ENCODE measurements around the gene DTX3.
"Not testable (repeated sequence)": the region's sequence is repeated elsewhere in the genome, so short reads cannot be mapped to it uniquely, and the experiment has no call there.

The DTX3 gene

DNA sequence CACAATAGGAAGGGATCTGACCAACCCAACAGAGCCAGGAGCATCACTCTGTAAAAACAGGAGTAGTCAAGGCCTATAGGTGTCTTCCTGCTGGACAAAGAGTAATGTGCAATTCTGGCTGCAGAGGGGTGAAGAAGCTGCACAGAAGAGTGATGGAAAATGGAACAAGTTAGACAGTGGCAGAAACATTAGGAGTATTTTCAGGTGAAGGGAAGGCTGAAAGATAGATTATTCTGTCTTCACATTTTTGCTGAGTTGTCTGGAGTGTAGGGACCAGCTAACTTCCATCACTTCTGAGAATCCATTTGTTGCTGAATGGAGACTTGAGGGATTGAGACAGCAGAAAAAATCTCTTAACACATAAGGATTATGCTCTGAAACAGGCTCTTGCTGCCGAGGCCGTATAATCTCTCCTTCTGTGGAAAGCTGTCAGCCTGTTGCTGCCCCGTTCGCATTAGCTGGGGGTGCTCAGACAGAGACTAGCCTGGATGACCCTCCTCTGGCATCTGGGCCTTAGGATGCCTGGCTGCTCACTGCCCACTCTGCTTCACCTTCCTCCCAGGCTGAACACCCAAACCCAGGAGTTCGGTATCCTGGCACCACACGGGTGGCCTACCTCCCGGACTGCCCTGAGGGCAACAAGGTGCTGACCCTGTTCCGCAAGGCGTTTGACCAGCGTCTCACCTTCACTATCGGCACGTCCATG lies 3.5 kb downstream of the DTX3 start:
- DNase-seq: no peak

DNA sequence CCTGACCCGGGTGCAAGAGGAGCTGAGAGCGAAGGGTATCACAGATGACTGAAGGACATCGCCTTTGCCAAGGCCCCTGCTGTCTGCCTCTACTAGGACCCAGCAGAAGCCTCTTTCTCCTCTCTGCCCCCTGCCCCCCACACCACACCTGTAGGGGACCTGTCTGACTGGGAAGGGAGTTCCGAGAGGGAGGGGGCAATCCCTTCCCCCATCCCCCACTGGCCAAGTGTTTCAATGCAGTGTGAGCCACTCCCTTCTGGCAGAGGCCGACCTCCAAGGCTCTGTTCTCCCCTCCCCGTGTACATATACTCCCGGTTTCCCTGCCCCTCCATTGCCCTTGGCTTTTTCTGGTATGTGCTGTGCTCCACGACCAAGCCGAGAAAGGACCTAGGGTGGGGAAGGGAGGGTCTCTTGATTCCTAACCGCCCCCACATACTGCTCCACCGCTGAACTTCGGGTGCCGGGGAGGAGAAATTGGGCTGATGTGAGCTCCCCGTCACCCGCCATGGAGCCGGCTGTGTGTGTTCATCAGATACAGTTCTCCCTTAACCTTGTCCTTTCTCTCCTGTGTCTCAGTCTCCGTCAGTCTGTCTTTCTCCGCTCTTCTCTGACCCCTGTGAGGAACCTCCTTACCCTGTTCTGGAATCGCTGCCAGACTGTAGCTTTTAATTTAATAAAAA lies 4.6 kb downstream of the DTX3 start:
- no peak for DNase-seq

DNA sequence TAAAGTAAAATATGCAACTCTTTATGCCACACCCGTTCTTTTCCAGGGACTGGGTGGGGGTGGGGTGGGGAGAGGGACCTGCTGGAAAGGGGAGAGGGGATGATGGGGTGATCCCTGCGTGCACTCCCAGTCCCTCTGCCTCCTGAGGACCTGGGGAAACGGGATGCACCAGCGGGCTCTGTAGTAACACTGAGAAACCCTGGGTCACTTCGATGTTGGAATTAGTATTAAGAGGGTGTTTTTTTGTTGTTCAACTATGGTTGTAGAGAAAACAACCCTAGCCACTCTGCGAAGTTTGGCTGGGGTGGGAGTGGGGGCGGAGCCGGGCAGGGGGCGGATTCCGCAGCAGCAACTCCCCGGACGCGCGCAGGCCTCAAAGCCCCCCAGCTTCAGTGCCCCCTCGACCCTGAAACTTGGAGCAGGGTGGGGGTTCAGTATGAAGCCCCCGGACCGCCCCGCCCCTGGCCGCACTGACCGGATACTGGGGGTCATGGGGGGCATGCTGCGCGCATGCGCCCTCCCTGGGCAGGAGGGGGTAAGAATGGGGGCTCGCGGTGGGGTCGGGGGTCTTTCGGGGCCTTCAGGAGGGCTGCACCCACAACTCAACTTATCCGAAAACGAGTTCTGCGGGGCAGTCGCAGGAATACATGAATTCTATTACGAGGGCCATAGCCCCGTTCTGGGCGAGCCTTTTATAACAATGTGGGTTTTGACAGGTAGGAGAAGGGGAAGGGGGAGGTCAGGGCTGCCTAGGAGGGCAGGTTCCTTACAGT lies 5.3 kb downstream of the DTX3 start:
- DNase-seq: no peak

DNA sequence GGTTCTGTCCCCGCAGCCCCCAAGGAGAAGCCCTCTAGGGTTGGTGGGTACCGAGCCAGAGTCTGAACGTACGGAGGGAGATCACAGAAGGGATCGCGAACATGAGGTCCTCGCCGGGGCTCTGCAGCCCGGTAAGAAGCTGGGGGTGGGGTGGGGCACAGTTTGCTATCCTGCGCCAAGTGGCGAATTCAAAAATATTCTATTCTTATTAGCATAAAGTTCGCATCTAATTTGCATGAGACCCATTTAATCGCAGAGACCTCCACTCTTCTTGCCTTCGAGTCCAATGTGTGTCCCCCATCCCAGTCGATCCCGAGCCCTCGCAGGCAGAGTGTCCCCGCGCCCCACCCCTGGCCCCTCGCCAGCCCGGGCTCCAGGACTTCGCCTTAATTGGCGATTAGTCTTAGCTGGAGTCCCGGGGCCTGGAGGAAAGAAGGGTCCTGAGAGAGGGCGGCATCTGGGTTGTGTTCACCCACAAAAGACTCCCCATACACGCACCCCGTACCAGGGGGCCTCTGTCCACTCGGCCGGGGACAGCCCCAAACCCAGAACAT lies 6.0 kb downstream of the DTX3 start:
- no peak for DNase-seq

DNA sequence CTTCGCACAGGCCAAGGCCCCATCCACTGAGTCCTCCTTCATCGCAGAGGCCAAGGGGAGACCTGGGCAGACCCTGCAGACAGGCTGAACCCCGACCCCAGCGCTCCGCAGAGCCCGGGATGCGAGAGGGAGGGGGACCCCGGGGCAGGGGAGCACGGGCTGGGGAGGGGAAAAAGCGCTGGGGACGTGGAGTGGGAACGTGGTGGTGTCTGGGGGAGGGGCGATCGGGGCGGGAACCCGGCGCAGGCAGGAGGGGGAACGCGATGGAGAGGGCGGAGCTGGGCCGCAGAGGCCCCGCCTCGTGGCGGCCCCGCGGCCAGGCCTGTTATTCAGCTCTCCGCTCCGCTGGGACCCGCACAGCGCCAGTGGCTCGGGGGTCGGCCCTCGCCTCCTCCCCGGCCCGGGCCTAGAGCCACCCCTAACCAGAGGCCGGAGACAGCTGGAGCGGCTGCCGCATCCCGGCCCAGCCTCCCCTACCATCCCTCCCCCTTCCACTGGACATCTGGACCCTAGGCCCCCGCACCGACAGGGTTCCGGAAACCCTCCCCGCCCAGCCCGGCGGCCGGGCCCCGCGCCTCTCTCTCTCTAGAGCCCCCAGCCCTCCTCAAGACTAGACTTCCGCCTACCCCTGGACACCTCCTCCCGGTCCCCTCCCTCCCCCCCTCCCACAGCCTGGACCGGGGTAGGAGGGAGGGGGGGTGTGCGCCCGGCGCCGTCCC lies 6.6 kb downstream of the DTX3 start, which contains the start of gene ARHGEF25:
Gene ARHGEF25 (plus strand): TSS at position 328 of the 719 bp plus-strand sequence. CDS start 460 bp downstream, outside the sequence.
- DNase-seq: peak; percentile 91

DNA sequence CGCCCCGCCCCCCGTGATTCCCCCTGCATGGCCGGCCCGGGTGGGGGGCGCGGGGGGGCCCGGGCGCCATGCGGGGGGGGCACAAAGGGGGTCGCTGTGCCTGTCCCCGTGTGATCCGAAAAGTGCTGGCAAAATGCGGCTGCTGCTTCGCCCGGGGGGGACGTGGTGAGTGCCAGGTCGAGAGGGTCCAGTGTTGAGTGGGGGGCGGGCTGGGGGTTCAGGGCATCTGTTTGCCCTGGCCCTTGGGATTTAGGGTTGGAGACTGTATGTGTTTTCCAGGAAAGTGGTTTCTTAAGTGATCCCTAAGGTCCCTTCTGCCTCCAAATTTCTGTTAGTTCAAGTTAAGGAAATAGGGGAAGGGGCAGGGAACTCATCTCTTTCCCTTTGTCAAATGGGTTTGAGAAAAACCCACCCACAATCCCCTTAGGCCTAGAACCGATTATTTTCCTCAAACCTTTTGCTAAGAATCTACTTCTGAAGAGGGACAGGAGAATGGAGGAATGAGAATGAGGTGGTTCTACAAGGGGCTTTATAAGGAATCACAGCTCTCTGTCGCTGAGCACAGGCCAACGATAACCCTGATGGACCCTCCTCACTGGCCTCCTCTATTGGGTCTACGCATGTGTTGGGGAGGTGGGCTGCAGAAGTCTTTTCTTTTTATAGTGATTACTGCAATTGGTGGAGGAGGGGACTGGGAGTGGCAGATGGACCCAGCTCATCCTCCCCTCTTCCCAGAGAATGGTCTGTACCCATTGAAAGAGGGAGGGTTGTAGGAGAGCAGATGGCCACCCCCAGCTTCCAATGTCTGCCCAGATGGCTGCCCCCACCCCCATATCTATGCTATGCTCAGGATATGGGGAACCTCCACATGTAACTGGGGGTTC lies 7.4 kb downstream of the DTX3 start:
- DNase-seq: no peak

DNA sequence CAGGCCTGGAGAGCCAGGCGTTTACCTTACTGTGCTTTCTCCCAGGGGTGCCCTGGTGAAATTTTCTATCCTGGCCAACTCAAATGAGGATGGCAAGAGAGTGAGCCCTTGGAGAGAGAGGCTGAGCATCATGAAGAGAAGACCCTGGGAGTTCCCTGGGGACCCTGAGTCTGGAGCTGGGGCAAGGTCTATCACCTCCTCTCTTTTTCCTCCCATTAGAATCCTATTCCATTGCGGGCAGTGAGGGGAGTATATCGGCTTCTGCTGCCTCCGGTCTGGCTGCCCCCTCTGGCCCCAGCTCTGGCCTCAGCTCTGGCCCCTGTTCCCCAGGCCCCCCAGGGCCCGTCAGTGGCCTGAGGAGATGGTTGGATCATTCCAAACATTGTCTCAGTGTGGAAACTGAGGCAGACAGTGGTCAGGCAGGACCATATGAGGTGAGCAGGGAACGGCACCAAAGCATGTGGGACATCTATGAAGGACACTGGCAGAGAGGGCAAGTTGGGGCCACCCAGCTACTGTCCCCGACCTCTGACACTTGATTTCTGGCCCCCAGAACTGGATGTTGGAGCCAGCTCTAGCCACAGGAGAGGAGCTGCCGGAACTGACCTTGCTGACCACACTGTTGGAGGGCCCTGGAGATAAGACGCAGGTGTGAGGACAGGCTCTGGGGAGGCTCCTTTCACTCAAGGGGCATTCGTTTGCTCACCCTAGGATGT lies 8.2 kb downstream of the DTX3 start:
- no peak for DNase-seq

DNA sequence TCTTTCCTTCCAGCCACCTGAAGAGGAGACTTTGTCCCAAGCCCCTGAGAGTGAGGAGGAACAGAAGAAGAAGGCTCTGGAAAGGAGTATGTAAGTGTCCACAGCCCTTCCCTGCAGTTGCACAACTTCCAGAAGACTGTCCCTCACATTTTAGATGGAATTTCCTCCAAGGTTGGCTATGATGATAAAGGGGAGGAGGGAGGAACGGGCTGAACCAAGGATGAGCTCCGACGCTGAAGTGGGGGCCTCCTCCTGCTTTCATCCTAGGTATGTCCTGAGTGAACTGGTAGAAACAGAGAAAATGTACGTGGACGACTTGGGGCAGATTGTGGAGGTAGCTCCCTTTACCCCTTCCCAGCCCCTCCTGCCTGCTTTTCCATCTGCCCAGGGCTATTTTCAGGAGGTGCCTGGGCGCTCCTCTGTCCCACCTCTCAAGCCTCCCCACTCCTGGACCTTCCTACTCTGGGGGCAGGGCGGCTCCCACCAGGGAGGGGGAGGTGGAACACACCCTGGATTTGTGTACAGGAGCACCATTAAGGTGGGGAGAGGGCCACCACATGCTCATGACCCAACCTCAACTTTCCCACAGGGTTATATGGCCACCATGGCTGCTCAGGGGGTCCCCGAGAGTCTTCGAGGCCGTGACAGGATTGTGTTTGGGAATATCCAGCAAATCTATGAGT lies 8.9 kb downstream of the DTX3 start:
- DNase-seq: no peak

DNA sequence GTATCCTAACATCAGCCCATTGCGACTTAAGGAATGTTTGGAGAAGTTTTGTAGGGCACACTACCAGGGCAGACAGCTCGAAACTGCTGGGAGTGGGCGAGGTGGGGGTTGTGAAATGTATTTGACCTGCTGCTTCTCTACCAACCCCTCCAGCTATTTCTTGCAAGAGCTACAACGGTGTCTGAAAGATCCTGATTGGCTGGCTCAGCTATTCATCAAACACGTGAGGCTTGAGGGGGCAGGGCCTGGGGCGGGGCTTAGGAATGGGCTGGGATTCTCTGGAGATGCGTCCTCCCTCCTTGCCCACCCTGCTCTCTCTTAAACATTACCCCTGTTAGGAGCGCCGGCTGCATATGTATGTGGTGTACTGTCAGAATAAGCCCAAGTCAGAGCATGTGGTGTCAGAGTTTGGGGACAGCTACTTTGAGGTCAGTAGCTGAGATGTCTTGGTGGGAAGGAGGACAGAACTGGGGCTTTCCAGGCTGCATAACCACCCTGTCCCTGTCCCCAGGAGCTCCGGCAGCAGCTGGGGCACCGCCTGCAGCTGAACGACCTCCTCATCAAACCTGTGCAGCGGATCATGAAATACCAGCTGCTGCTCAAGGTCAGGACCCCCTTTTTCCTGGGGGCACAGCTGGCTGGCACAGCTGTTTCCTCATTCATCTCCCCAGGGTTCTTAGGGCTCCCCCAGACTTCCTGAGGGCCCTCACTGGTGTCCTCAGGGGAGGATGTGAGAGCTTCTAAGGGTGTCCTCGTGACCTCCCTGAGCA lies 9.7 kb downstream of the DTX3 start:
- DNase-seq: no peak

DNA sequence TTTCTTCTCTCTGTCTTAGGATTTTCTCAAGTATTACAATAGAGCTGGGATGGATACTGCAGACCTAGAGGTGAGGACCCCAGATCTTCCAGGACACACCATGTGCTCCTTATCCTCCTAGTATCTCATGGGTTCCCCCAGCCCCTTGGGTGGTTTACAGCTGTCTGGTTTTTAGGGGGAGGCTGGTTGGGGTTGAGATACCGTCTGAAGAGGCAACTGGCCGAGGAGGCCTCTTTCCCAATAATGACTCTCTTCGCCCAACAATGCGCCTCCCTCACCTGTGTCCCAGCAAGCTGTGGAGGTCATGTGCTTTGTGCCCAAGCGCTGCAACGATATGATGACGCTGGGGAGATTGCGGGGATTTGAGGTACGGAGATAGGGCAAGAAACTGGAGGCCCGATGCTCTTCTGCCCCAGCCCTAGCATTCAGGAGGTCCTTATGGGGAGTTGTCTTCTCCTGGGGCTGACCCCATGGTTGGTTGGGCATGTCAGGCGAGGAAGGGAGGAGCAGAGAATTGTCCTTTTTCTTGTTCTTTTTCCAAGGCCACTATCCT lies 10.4 kb downstream of the DTX3 start:
- no peak for DNase-seq

DNA sequence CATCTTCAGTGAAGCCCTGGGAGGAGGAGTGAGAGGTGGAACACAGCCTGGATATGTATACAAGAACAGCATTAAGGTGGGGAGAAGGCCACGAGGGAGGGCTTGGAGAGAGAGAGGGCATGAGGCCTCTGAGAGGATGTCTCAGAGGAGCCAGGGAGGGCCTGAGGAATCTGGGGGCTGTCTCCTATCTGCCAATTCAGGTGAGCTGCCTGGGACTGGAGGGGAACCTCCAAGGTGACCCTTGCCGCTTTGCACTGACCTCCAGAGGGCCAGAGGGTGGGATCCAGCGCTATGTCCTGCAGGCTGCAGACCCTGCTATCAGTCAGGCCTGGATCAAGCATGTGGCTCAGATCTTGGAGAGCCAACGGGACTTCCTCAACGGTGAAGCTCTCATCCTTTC lies 11.0 kb downstream of the DTX3 start:
- DNase-seq: no peak

DNA sequence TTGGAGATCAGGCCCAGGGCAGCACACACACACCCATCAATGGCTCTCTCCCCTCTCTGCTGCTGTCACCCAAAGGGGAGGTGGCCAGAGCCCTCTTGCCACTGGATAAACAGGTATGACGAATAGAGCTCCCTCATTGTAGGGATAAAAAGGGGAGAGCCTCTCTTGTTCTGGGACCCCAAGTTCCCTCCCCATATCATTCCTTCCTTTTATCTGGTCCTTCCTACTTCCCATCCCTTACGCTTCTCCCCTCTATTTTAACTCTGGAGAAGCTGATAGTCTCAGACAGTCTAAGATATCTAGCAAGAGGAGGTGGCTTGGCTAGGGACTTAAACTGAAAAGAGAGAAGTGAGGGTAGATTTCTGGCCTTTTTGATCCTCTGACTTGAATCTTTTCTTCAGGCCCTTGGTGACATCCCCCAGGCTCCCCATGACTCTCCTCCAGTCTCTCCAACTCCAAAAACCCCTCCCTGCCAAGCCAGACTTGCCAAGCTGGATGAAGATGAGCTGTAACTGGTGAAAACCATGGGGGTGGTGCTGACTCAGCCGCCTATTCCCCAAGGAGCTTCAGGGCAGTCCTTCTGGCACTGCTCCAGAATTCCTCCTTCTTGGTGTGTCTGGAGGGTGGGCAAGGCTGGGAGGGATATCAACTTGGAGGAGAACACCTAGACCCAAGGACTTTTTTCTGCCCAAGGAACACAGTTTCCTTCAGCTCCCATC lies 11.9 kb downstream of the DTX3 start:
- peak; percentile 86 for DNase-seq

DNA sequence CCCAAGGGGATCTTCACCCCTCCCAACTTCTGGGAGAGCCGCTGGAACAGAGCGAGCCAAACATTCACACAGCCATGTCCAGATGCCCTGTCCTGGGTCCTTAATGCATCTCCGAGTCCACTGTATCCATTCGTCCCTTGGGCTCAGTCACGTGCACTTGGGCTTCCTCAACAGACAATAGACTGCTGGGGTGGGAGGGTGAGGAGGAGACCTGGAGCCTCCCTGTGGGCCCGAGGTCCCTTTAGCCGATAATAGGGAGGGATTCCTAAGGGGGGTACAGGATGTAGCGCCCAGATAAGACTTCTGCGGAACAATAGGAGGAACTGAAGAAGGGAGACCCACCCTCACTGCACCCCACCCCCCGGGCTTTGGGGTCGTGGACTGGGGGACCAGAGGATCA lies 13.3 kb downstream of the DTX3 start:
- DNase-seq: no peak

DNA sequence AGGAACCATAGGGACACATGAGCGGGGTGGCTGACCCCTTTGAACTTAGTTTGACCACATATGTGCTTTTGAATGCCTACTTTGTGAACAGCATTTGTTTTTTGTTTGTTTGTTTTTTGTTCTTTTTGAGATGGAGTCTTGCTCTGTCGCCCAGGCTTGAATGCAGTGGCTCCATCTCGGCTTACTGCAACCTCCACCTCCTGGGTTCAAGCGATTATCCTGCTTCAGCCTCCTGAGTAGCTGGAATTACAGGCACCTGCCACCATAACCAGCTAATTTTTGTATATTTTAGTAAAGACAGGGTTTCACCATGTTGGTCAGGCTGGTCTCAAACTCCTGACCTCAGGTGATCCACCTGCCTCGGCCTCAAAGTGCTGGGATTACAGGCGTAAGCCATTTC lies 13.8 kb downstream of the DTX3 start:
- not testable (repeated sequence) for DNase-seq

DNA sequence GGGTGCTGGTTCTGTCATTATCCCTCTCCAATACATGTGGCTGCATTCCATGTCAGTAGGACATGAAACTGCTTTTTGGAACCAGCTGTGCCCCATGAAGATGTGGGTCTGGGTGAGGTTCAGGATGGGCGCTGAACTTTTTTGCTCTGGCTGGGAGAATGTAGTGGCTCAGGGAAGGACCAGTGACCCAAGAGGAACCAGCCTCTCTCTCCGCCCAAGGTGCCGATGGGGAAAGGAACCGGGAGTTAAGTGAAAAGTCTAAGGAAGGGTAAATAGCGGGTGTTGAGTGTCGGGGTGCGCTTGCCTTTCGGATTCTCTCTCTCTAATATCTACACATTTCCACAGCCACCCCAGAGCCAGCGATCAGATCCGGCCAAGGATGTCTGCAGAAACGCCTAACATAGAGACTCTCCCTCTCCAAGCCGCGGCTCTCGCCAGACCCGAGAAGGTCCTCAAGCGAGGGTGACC lies 14.4 kb downstream of the DTX3 start:
- DNase-seq: no peak

DNA sequence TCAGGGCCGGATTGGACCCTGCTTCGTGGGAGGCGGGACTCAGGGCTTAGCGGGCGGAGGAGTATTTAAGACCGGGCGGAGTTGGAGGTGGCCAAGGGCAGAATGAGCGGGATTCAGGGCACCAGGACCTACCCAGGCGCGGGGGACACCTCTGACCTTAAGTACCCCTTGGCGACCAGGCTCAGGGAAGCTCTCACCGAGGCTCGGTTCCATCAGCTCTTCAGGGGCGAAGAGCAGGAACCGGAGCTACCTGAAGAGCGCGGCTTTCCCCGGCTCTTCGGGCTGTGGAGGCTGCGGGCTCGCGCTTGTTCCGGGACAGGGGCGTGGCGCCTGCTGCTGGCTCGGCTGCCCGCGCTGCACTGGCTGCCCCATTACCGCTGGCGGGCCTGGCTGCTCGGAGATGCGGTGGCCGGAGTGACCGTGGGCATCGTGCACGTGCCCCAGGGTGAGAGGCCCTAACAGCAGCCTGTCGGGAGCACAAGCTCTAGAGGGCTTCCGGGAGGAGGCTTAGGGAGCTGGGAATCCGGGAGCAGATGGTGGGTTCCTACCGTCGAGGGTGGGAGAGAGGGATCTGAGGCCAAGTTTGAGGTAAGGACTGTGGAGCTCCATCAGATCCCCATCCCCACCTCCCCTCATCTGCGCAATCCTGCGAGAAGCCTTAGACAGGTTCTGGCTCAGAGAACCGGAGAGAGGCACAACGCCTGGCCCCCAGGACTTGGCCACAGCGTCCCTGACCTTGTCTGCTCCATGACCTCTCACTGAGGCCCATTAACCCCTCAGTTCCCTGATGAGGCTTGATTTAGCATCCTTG lies 15.0 kb downstream of the DTX3 start:
- no peak for DNase-seq

DNA sequence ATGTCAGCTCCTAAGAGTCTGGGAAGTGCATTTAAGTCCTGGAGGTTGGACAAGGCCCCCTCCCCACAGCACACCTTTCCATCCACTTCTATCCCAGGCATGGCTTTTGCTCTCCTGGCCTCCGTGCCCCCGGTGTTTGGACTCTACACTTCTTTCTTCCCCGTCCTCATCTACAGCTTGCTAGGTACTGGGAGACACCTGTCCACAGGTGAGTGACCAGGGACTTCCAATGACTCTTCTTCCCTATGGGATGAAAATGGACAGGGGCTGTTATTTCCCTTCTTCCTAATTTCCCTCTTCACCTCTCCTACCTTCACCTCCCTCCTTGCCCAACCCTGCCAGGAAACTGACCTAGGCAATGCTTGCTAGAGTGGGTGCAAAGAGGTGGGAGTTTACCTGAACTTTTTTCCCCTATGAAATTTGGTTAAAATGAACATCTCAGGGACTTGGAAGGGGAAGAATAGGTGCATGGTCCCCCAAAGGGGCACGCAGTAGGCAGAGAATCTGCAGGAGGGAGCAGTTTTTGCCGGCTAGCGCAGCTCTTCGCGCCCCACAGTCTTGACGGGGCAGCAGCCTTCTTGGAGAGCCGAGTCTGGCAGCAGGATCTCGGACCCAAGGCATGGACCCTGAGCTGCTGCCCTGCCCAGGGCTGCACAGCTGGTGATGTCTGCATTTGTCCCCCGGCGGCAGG lies 15.8 kb downstream of the DTX3 start:
- DNase-seq: no peak
